ENCODE results near the gene CHPT1.

CHPT1 gene

GRCh38 chr12:101685092-101685491 is 12.3 kb upstream of the CHPT1 start:
- no peak for DNase-seq (ENCODE audit: low read depth in 2 of 2)

GRCh38 chr12:101686176-101686575 is 11.3 kb upstream of the CHPT1 start:
- no peak for DNase-seq (ENCODE audit: low read depth in 2 of 2)

DNA sequence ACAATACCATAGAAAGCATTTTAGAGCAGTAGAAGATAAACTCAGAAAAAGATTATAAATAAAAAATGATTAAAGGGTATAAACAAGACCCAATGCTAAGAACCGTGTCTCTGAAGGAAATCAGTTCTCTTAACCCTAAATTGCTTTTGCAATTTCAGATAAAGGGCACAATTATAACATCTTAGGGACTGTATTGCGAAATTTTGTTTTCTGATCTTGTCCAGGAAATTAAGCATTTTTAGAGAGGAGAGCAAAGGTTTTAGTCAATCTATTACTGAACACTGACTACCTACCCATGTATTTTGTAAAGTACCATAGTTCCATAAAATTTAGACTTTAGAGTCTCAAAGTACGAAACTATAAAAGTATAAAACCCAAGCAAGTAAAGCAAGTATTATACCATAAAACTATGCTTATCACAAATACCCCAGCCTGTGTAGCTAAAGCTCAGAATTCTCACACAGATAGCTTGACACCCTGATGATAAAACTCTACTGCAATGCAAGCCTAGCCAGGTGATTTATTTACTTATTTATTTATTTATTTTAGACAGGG is 6.8 kb upstream of the CHPT1 start:
- DNase-seq (ENCODE audit: low read depth in 2 of 2), result no peak

DNA sequence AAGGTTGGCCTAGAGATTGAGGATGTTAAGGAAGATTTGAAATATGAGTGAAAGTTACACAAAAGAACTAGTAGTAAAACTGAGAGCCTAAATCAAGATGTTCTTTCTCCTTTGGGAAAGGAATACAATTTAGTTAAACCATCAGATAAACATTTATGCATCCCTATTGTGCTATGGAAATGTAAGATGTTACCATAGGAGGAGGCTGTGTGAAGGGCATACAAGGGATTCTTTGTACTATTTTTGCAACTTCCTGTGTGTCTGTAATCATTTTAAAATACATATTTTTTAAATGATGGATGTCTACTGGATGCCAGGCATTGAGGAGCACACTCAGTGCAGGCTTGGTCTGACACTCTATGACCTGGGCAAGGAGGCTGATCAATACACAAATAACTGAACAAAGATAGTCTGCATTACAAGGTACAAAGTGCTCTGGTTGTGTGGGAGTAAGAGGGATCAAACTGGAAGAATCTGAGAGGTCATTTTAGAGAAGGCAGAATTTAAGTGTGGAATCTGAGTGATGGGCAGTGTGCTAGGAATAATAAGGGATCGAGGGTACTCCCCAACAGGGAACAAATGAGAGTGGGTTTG is 5.8 kb upstream of the CHPT1 start:
- DNase-seq (ENCODE audit: low read depth in 2 of 2), result no peak

DNA sequence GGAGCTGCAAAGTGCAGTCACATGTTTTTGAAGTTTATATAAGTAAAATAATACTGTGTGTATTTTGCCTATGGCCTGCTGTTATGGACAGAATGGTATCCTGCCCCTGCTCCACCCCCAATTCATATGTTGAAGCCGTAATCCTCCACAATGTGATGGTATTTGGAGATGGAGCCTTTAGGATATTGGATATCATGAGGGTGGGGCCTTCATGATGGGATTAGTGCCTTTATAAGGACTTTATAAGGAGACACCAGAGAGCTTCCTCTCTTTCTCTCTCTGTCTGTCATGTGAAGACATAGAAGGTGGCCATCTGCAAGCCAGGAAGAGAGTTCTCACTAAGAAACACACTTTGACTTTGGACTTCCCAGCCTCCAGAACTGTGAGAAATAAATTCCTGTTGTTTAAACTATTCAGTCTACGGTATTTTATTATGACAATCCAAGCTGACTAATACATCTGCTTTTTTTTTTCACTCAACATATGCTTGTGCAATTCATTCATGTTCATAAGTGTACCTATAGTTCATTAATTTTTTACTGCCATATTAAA is 3.1 kb upstream of the CHPT1 start:
- DNase-seq (ENCODE audit: low read depth in 2 of 2), result no peak

DNA sequence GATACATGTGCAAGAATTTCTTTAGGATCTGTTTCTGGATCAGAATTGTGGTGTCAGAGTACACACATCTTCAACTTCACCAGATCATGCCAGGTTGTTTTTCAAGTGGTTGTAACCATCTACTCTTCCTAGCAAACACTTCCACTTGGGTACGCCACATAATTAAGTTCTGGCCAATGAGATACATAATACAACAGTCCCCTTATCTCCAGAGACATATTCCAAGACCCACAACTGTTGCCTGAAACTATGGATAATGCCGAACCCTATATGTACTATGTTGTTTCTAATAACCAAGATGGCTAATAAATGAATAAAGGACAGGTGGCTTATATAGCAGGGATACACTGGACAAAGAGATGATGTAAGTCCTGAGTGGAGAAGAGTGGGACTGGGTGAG is 2.5 kb upstream of the CHPT1 start:
- DNase-seq (ENCODE audit: low read depth in 2 of 2), result no peak

DNA sequence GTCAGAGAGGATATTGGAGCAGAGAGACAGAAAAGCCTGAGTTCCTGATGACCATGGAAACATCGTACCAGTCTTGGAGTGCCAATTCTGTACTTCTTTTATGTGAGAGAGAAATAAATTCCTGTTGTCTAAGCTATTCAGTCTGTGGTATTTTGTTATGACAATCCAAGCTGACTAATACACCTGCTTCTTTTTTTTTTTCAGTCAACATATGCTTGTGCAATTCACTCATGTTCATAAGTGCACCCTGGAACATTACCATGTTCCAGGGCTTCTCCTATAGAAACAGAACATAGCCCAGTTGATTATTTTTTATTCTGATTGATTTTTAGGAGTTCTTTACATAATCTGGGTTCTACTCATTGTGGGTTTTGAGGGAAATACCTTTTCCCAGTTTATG is 1.7 kb upstream of the CHPT1 start:
- no peak for DNase-seq (ENCODE audit: low read depth in 2 of 2)

DNA sequence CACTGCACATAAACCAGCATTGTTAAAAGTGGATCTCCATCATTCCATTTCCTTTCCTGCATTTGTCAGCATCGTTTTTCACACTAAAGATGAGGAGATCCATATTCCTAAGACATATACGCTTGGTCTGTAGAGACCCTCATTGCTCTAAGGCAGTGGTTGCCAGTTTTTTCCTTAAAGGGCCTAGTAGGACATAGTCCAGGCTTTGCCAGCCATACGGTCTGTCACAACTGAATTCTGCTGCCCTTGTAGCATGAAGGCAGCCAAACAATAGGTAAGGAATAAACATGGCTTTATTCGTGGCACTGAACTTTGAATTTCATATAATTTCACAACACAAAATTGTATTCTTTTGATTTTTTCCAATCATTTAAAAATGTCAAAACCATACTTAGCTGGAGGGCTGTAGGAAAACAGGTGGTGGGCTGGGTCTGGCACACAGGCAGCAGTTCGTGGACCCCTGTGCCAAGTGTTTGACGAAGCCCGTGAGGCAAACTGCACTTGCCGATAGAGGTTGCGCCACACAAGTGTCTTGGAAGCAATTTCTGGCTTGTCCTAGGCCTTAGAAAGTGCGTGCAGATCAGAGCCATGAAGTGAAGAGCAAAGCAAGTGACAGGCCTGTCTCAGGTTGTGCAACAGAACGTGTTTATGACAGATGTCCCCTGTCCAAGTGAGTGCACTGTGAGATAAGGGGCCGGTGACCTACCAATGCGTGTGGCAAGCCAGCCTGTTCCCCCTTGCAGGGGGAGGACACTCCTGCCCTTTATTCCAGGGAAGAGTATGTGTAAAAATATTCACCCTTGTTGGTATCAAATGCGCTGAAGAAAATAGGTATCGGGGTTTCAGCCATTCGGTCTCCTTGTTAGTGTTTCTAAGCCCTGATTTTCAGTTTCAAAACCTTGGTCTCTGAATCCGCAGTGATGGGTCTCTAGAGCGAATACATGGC is 916 bp upstream of the CHPT1 start:
- no peak for DNase-seq (ENCODE audit: low read depth in 2 of 2)

- no peak for DNase-seq (ENCODE audit: low read depth in 2 of 2)
Observed at GRCh38 chr12:101697930-101698799, 725 bp downstream of the CHPT1 start.

- no peak for DNase-seq (ENCODE audit: low read depth in 2 of 2)
Observed at GRCh38 chr12:101698800-101699347, 1.4 kb downstream of the CHPT1 start.

DNA sequence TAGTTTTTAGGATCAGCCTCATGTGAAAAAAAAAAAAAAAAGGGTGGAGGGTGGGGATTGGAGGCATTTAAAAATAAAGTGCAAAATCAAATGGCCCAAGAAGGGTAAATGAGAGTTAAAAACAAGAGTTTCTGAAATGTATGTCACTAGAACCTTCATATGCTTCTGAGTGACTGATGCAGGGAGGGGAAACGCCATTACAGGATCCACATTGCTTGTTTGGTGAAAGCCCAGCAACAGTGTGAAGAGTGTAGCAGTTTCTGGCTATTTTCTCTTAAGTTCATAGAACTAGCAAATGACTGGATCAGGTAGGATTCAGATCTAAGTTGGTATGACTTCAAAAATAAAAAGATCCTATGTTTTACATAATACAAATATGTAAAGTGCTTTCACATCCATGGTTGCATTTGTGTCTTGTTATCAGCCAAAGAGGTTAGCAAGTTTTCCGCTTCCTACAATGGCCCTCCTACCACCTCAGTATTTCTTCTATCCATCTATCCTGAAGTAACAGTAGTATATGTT is 2.9 kb downstream of the CHPT1 start:
- DNase-seq (ENCODE audit: low read depth in 2 of 2), result no peak

GRCh38 chr12:101703487-101703886 is 6.0 kb downstream of the CHPT1 start:
- no peak for DNase-seq (ENCODE audit: low read depth in 2 of 2)

GRCh38 chr12:101706403-101706802 is 9.0 kb downstream of the CHPT1 start:
- DNase-seq (ENCODE audit: low read depth in 2 of 2), result no peak

GRCh38 chr12:101707131-101707782 is 9.8 kb downstream of the CHPT1 start:
- no peak for DNase-seq (ENCODE audit: low read depth in 2 of 2)

DNA sequence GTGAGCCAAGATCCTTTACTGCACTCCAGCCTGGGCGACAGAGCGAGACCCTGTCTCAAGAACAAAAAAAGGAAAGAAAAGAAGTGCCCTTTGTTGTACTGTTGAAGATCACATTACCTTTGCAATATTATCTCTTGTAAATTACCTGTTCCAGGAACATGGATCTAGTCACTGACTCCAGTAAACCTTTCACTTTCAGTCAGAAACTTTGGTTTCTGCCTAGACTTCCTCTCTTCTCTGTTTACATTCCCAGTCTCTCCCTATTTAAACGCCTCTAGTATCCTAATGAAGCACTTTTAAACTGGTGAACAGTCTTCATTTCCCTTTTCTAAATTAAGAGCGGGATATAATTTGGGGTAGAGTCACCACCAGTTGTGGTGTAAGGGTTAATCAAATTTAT is 12.8 kb downstream of the CHPT1 start:
- DNase-seq (ENCODE audit: low read depth in 2 of 2), result no peak

- no peak for DNase-seq (ENCODE audit: low read depth in 2 of 2)
Observed at GRCh38 chr12:101713059-101713682, 15.7 kb downstream of the CHPT1 start.

DNA sequence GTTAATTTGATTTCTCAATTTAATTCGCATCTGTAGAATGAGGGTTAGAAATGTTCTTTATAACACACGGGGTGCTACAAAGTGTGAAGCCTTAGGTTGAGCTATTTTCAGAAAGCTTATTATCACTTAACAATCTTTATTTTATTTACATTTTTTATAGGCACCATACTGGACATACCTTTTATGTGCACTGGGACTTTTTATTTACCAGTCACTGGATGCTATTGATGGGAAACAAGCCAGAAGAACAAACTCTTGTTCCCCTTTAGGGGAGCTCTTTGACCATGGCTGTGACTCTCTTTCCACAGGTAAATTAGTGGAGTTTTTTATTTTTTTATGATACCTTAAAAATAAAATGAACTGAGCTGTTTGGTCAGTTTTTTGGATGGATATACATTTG is 16.5 kb downstream of the CHPT1 start:
- DNase-seq (ENCODE audit: low read depth in 2 of 2), result no peak

DNA sequence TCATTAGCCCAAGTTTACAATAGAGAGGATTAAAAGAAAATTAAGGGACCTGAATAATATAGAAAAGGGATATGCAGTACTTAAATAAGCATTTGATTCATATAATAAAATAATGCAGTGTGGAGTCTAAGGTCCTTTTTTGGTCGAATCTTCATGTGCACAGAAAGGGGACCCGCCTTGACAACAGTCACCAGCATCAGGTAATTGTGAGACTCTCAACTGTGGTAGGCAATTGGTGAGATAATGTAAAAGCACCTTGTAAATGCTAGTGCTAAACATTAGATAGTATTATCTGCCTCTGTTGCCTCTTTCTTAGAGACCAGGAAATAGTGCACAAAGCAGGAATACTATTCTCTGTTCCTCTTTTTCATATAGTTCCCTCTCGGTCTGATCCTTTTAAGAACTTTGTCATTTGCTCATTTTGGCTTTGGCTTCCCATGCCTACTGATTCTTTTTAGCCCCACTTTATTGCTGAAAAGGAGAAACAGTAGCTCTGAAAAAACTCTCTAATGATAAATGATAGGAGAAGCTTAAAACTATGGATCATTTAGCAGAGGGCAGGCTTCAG is 17.5 kb downstream of the CHPT1 start:
- DNase-seq (ENCODE audit: low read depth in 2 of 2), result no peak

DNA sequence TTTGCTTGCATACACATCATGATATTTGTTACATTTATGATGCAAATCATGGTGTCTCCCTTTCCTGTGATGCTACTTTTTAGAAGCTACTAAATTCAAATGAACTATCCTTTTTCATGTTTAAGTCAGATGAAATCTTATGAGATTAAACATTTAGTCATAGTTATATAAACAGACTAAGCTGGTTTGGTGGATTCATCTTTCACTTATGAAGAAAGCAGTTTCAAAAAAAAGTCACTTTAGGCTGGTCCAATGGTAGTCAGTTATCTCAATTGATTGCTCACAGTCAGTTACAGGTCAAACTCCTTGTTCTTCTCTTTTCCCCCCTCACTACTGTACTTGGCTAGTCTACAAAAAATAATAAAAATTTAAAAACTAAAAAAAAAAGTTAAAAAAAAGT is 22.1 kb downstream of the CHPT1 start:
- no peak for DNase-seq (ENCODE audit: low read depth in 2 of 2)

- no peak for DNase-seq (ENCODE audit: low read depth in 2 of 2)
Observed at GRCh38 chr12:101720118-101720517, 22.7 kb downstream of the CHPT1 start.
